Measurements from ENCODE around the gene PAPSS2.
"Not testable (repeated sequence)": the region's sequence is repeated elsewhere in the genome, so short reads cannot be mapped to it uniquely, and the experiment has no call there.

Gene PAPSS2

DNA sequence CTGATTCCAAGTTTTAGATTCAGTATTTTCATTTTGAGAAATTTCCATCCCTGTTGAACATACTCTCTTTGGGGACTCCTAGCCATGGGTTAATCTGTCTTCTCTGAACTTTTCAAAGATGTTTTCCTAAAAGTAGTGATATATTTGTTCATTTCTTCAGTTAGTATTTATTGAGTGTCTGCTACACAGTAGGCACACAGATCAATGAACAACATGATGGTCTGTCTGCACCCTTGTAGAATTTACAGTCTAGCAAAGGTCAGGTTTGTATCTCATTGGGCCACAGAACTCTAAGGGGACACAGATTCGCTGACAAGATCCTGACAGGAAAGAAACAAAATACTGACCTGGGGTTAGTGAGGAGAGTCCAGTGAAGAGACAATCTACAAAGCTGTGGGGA is 42.2 kb upstream of the PAPSS2 start:
- no peaks in the 10 kb centered on the region for H3K4me1 ChIP-seq
- TF ChIP-seq, protein P1, sequence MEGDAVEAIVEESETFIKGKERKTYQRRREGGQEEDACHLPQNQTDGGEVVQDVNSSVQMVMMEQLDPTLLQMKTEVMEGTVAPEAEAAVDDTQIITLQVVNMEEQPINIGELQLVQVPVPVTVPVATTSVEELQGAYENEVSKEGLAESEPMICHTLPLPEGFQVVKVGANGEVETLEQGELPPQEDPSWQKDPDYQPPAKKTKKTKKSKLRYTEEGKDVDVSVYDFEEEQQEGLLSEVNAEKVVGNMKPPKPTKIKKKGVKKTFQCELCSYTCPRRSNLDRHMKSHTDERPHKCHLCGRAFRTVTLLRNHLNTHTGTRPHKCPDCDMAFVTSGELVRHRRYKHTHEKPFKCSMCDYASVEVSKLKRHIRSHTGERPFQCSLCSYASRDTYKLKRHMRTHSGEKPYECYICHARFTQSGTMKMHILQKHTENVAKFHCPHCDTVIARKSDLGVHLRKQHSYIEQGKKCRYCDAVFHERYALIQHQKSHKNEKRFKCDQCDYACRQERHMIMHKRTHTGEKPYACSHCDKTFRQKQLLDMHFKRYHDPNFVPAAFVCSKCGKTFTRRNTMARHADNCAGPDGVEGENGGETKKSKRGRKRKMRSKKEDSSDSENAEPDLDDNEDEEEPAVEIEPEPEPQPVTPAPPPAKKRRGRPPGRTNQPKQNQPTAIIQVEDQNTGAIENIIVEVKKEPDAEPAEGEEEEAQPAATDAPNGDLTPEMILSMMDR (IDR thresholded peaks at IDR 0.05) = no peak
- H3K9me3 ChIP-seq (ENCODE audit: control insufficient read depth, low read length) = no peaks in the 10 kb centered on the region
- no peaks in the 10 kb centered on the region for H3K36me3 ChIP-seq (ENCODE audit: control insufficient read depth, insufficient read depth, low read length)
- no peaks in the 10 kb centered on the region for H3K79me2 ChIP-seq
- H3K27me3 ChIP-seq (ENCODE audit: control insufficient read depth, insufficient read depth, low read length) = no peaks in the 10 kb centered on the region
- no peak overlapping the region for H3K27ac ChIP-seq
- no peak overlapping the region for H3K4me3 ChIP-seq (ENCODE audit: low read depth, low read length)
- no peak overlapping the region for H3K9ac ChIP-seq
- no peak overlapping the region for H2AFZ ChIP-seq
- H3K4me2 ChIP-seq (ENCODE audit: low read length) = no peak overlapping the region

DNA sequence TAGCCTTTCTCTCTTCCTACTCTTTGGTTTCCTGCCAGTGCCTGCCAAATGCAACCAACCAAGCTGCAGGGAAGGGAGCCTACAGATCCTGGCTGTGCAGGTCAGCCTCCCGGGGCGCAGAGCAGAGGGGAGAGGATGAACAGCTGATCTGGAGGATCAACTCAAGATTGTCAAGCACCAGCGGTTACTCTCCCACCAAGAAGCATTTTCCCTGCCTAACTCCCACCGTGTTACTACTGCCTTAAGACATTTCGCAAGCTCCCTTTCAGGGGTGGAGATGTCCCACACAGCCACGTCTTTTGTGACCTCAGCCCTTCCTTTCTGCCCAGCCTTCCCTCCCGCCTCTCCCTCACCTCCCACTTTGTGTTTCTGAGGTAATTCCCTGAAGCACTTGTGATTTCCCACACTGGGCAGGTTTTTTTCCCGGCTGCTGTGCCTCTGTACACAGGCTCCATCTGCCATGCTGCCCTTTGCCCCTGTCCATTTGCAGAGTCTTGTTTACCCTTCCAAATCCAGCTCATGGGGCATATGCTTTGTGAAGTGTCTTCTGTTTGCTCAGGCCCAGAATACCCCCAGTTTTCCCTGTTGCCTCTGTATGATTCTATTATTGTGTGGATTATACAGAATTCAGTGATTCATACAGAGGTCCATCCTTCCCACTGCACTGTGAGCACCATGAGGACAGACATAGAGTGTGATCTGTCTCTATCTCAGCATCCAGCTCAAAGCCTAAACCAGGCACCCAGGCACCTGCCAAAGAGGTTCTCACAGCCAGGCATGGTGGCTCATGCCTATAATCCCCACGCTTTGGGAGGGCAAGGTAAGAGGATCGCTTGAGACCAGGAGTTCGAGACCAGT is 40.9 kb upstream of the PAPSS2 start:
- H2AFZ ChIP-seq = no peak overlapping the region
- TF ChIP-seq, protein P1 (IDR thresholded peaks at IDR 0.05) = no peak
- H3K4me3 ChIP-seq (ENCODE audit: low read depth, low read length) = no peak overlapping the region
- H3K4me1 ChIP-seq = no peaks in the 10 kb centered on the region
- H3K9ac ChIP-seq = no peak overlapping the region
- H3K9me3 ChIP-seq (ENCODE audit: control insufficient read depth, low read length) = no peaks in the 10 kb centered on the region
- H3K36me3 ChIP-seq (ENCODE audit: control insufficient read depth, insufficient read depth, low read length) = no peaks in the 10 kb centered on the region
- no peak overlapping the region for H3K27ac ChIP-seq
- no peaks in the 10 kb centered on the region for H3K27me3 ChIP-seq (ENCODE audit: control insufficient read depth, insufficient read depth, low read length)
- no peak overlapping the region for H3K4me2 ChIP-seq (ENCODE audit: low read length)
- H3K79me2 ChIP-seq = no peaks in the 10 kb centered on the region

DNA sequence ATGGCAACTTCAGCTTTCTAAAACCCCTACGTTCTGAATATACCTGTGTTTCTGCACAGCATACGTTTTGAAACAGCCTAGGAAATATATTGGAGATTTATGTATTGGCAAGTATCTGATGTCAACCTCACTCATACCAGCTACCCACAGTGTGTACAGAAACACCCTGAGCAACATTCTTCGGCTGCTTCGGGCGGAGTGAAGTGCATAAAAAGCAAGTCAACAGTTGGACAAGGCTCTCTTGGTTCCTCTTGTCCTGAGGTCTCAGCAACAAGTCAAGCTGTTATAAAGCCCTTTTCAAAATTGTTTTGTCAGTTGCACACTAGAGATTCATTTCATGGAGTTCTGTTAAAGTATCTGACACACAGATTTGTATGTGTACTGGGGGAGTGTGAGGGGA is 40.0 kb upstream of the PAPSS2 start:
- no peak overlapping the region for H3K27ac ChIP-seq

DNA sequence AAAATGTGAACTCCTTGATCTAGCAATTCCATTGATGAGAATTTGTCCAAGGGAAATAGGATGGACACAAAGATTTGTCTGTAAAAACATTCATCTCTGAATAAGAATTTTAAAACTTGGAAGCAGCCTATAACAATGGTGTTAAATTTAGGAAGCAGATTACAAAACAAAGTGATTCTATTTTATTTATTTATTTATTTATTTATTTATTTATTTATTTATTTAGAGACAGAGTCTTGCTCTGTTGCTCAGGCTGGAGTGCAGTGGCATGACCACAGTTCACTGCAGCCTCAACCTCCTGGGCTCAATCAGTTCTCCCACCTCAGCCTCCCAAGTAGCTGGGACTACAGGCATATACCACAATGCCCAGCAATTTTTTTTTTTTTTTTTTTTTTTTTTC is 38.2 kb upstream of the PAPSS2 start:
- not testable (repeated sequence) for H2AFZ ChIP-seq; H3K36me3 ChIP-seq (ENCODE audit: control insufficient read depth, insufficient read depth, low read length); H3K4me2 ChIP-seq (ENCODE audit: low read length); H3K9me3 ChIP-seq (ENCODE audit: control insufficient read depth, low read length); H3K9ac ChIP-seq; H3K4me1 ChIP-seq; H3K27ac ChIP-seq; H3K79me2 ChIP-seq; H3K4me3 ChIP-seq (ENCODE audit: low read depth, low read length); H3K27me3 ChIP-seq (ENCODE audit: control insufficient read depth, insufficient read depth, low read length)

More for the DNA sequence above, 40.0 kb upstream of the PAPSS2 start:
- no peaks in the 10 kb centered on the region for H3K79me2 ChIP-seq
- H3K27me3 ChIP-seq (ENCODE audit: control insufficient read depth, insufficient read depth, low read length) = no peaks in the 10 kb centered on the region
- no peak overlapping the region for H3K9ac ChIP-seq
- no peaks in the 10 kb centered on the region for H3K9me3 ChIP-seq (ENCODE audit: control insufficient read depth, low read length)
- no peaks in the 10 kb centered on the region for H3K36me3 ChIP-seq (ENCODE audit: control insufficient read depth, insufficient read depth, low read length)
- no peak overlapping the region for H3K4me3 ChIP-seq (ENCODE audit: low read depth, low read length)
- H2AFZ ChIP-seq = no peak overlapping the region
- TF ChIP-seq, protein P1 (IDR thresholded peaks at IDR 0.05) = no peak
- no peak overlapping the region for H3K4me2 ChIP-seq (ENCODE audit: low read length)
- no peaks in the 10 kb centered on the region for H3K4me1 ChIP-seq

DNA sequence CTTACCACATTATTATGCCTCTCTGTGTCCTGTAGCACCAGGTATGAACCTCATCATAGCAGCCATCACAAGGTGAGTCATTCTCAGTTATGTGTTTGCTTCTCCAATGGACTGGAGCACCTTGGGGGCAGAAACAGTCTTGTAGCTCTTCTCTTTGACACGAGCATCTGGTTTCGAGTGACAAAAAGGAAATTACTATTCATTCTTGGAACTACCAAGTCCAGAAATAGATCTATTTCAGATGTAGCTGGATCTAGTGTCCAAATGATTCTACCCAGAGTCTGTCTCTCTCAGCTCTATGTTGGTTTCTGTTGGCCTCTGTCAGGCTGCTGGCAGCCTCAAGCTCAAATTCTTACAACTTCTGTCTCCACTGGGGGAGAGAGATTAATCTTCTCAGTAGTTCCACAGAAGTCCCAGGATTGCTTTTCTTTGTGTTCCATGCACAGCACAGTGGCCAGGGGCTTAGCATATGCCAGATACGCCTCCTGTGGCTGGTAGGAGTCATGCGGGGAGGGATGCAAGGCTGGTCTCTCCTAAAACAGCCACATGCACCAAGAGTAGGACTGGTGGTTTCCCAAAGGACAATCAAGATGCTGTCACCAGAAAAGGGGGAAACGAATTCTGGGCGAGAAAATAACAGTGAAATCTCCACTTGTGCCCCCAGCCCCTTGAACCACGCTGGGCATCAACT is 37.2 kb upstream of the PAPSS2 start:
- Histone ChIP-seq H3K4me3 (ENCODE audit: low read depth, low read length) (no peak overlapping the region), H3K79me2 (no peaks in the 10 kb centered on the region), H3K4me2 (ENCODE audit: low read length) (no peak overlapping the region), H3K9ac (no peak overlapping the region), H3K36me3 (ENCODE audit: control insufficient read depth, insufficient read depth, low read length) (no peaks in the 10 kb centered on the region), H3K27me3 (ENCODE audit: control insufficient read depth, insufficient read depth, low read length) (no peaks in the 10 kb centered on the region), H3K9me3 (ENCODE audit: control insufficient read depth, low read length) (no peaks in the 10 kb centered on the region), H3K27ac (no peak overlapping the region), H3K4me1 (no peaks in the 10 kb centered on the region), H2AFZ (no peak overlapping the region)
- TF ChIP-seq, protein P1 (IDR thresholded peaks at IDR 0.05) = no peak

Measured in parathyroid adenoma (tissue), 2 donors.